Heart right ventricle (tissue), 16 donors: Measurements from ENCODE around the gene SH3PXD2B. TPM values are rescaled to one million over a fixed set of nuclear protein-coding genes. Genes with fewer than 3 reads are reported as not detected.
A peak's percentile ranks its signal among the peaks of the same experiment; 100 is the strongest.
"Not testable (repeated sequence)": the region's sequence is repeated elsewhere in the genome, so short reads cannot be mapped to it uniquely, and the experiment has no call there.

Experiments used
- ATAC-seq, 8 donors: fragments of 200-7000 bp; cut with Tn5 transposase; one replicate each; pipeline ENCODE4 v1.9.1; 2020; ENCODE audit warnings: mild to moderate bottlenecking in 8 of 8, moderate library complexity in 8 of 8, moderate number of reproducible peaks in 1 of 8
- DNase-seq, 2 donors: peaks; one replicate each; pipeline ENCODE4 v3.0.0-alpha.2; 2020
- H3K27ac ChIP-seq, 10 donors: fragments of 200-600 bp; sonication (generic) in 2 of 10; one replicate each; pipeline versions ENCODE4 v1.5.0 to v1.8.0; 2020 to 2022; ENCODE audit warnings: mild to moderate bottlenecking in 3 of 10
- H3K27me3 ChIP-seq, 7 donors: fragments of 200-600 bp; one replicate each; pipeline ENCODE4 v1.8.0; 2021 to 2022; ENCODE audit warnings: mild to moderate bottlenecking in 2 of 7
- H3K36me3 ChIP-seq, 9 donors: fragments of 200-600 bp; sonication (generic) in 1 of 9; one replicate each; pipeline versions ENCODE4 v1.5.0 to v1.8.0; 2020 to 2022; ENCODE audit warnings: mild to moderate bottlenecking in 2 of 9
- H3K4me1 ChIP-seq, 9 donors: fragments of 200-600 bp; sonication (generic) in 1 of 9; one replicate each; pipeline versions ENCODE4 v1.5.0 to v1.8.0; 2020 to 2022; ENCODE audit warnings: mild to moderate bottlenecking in 4 of 9
- H3K4me3 ChIP-seq, 10 donors: fragments of 200-600 bp; sonication (generic) in 2 of 10; one replicate each; pipeline versions ENCODE4 v1.5.0 to v1.8.0; 2020 to 2022; ENCODE audit warnings: mild to moderate bottlenecking in 7 of 10, moderate library complexity in 2 of 10
- H3K9me3 ChIP-seq, 11 donors: fragments of 200-600 bp in 10 of 11; sonication (generic) in 2 of 11; one replicate each; pipeline versions ENCODE4 v1.5.0 to v1.8.0; 2013 to 2022; ENCODE audit warnings: mild to moderate bottlenecking in 2 of 11, control low read depth in 1 of 11, moderate library complexity in 1 of 11
- CTCF ChIP-seq, 9 donors: fragments of 200-600 bp; sonication (generic) in 2 of 9; IDR thresholded peaks; one replicate each; pipeline versions ENCODE4 v1.5.0 to v1.8.0; 2021 to 2022; ENCODE audit warnings: antibody characterized with exemption in 9 of 9, mild to moderate bottlenecking in 5 of 9, moderate library complexity in 1 of 9
- WGBS, 2 donors: extraction: QIAGEN DNeasy Blood & Tissue Kit; methylation state at CpG; one replicate each; pipeline ENCODE4 v1.1.7; 2013; ENCODE audit warnings: inconsistent platforms in 1 of 2; 5-methylcytosine and 5-hydroxymethylcytosine counted together
- intact Hi-C, 10 donors: fragments of 100-400 bp; cut with DNase I; formaldehyde crosslinking; loops; one replicate each; pipeline versions ENCODE4 v1.11.1 to v1.14.2; 2022
- polyA plus RNA-seq, 2 donors: library from polyadenylated mRNA; stranded (reverse); fragments of 200-250 nt; gene quantifications; one replicate each; pipeline ENCODE4 v1.2.3, GENCODE V29; 2013
- total RNA-seq, 10 donors: library from RNA; stranded (reverse); fragmentation: NEBNext Ultra II Directional in 3 of 10; extraction: Animal tissue kit (Norgen Biotek cat#: 25700) in 3 of 10; gene quantifications; one replicate each; pipeline versions ENCODE4 v1.2.1 to v1.2.4, GENCODE V29; 2021 to 2023
- donor health status: Arrhythmogenic right ventricular cardiomyopathy.
- donor health status: ischemic (EF 13 %, LVEDD 7.1; RV severe dilation, severe dysfunction).
- donor health status: healthy with polysubstance abuse.
- donor health status: DM: no; HTN: yes; CAD: no.
- donor health status: DM: no; HTN: no; CAD: no.
- donor health status: ischemic (EF 25% LVEDD 6.9; RV normal size, moderate dysfunction).
- donor health status: ischemic (EF 25% LVEDD 5.7; RV mildly dilated, moderate dysfunction).
- donor health status: healthy.
- donor health status: DM: yes; HTN: yes; CAD: no.
- donor health status: Ischemic cardiomyopathy.
- donor health status: ischemic (EF 35%, LVEDD 5.7; RV mildly dilated, moderate dysfunction).
- donor health status: nonischemic (EF 11% LVEDD 7.7; RV severe dilation, severe dysfunction).
- donor health status: DM: yes; HTN: yes; CAD: no.
- donor health status: PGD.
- donor health status: ischemic (EF 29% LVEDD 5.4; RV normal size, mild dysfunction).
- donor health status: nonischemic (EF 23%, LVEDD 6.1; RV moderate dilation, normal function).

The SH3PXD2B gene
- total and polyA plus RNA-seq, 12 donors, result 1.8 to 12.5 (median 5.5) TPM

GRCh38 chr5:172412724-172413286 lies 41.5 kb downstream of the SH3PXD2B start:
- intact Hi-C loops, result no loop called here
- Histone ChIP-seq H3K9me3 (no peaks in the 10 kb centered on the region), H3K27me3 (no peaks in the 10 kb centered on the region), H3K4me1 (peaks cover 7 to 82% (median 28%) of the 10 kb centered on the region in 9 donors), H3K4me3 (no peak overlapping the region), H3K36me3 (no peaks in the 10 kb centered on the region), H3K27ac (peak overlapping the region; percentile 16 to 84 (median 71))
- peak; percentile 86 to 88 for DNase-seq
- peak; percentile 73 to 89 (median 84) for ATAC-seq
- WGBS, 2 donors, result 51 to 68% methylated on average over 13 of the region's 13 CpGs
- TF ChIP-seq CTCF (IDR thresholded peaks at IDR 0.05), result no peak

DNA sequence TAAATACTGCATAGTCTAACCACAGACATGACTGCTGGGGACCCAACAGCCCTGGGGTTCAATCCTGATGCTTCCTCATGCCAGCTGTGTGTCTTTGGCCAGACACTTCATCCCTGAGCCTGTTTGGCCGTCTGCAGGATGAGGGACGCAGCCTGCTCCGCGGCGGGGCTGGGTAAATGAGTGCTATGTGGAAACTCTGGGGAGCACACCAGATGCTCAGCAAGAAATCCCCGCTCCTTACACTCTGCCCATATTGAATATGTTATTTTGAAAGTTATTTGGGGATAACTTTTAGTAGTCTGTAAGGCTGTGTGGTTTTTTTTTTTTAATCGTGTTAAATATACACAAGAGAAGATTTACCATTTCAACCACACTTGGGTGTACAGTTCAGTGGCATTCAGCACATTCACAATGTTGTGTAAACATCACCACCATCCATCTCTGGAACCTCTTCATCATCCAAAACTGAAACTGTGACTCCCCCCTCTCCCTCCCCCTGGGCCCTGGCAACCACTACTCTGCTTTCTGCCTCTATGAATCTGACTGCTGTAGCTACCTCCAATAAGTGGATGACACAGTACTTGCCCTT lies 42.7 kb downstream of the SH3PXD2B start:
- Histone ChIP-seq H3K4me1 (peaks cover 4 to 75% (median 33%) of the 10 kb centered on the region in 9 donors), H3K4me3 (no peak overlapping the region), H3K9me3 (no peaks in the 10 kb centered on the region), H3K36me3 (peaks cover 0 to 5% (median 0%) of the 10 kb centered on the region in 9 donors), H3K27ac (peak overlapping the region in 8 of 10 donors; percentile 69 to 84 (median 72)), H3K27me3 (no peaks in the 10 kb centered on the region)
- WGBS, 2 donors, result 76 to 79% methylated on average over 7 of the region's 7 CpGs
- ATAC-seq (peak in 2 of 8 donors; percentile 12 to 21), DNase-seq (no peak)
- TF ChIP-seq CTCF (IDR thresholded peaks at IDR 0.05), result no peak
- intact Hi-C loops, result no loop called here

- ATAC-seq (no peak), DNase-seq (no peak)
- TF ChIP-seq CTCF (IDR thresholded peaks at IDR 0.05), result no peak
- Histone ChIP-seq H3K4me3 (no peak overlapping the region), H3K9me3 (no peaks in the 10 kb centered on the region), H3K4me1 (peaks cover 4 to 75% (median 33%) of the 10 kb centered on the region in 9 donors), H3K27ac (peak overlapping the region in 8 of 10 donors; percentile 69 to 84 (median 72)), H3K27me3 (no peaks in the 10 kb centered on the region), H3K36me3 (peaks cover 0 to 12% (median 0%) of the 10 kb centered on the region in 9 donors)
- 76 to 80% methylated on average over 5 of the region's 5 CpGs for WGBS, 2 donors
- intact Hi-C loops, result no loop called here
Observed at GRCh38 chr5:172410662-172411483, 43.5 kb downstream of the SH3PXD2B start.

DNA sequence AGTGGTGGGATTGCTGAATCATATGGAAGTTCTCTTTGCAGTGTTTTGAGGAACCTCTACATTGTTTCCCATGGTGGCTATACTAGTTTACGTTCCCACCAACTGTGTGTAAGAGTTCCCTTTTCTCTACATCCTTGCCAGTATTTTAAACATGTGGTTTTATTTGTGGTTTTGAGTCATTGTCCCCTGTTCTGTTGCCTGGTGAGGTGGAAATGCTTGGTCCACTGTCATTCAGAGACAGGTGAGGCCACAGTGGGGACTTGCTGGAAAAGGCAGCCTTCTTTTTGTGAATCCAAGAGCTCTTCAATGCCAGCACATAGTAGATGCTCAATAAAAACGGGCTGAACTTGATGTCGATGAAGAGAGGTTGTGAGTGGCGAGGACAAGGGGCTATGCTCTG lies 44.2 kb downstream of the SH3PXD2B start:
- WGBS, 2 donors, result 90 to 91% methylated on average over 4 of the region's 4 CpGs
- Histone ChIP-seq H3K4me1 (peaks cover 4 to 73% (median 33%) of the 10 kb centered on the region in 9 donors), H3K4me3 (no peak overlapping the region), H3K36me3 (peaks cover 0 to 19% (median 0%) of the 10 kb centered on the region in 9 donors), H3K27me3 (no peaks in the 10 kb centered on the region), H3K9me3 (no peaks in the 10 kb centered on the region), H3K27ac (peak overlapping the region in 1 of 10 donors; percentile 84)
- ATAC-seq (no peak), DNase-seq (no peak)
- intact Hi-C loops, result no loop called here
- TF ChIP-seq CTCF (IDR thresholded peaks at IDR 0.05), result no peak

GRCh38 chr5:172409477-172409876 lies 44.8 kb downstream of the SH3PXD2B start:
- H3K9me3 ChIP-seq, DNase-seq, intact Hi-C loops, H3K27me3 ChIP-seq, H3K4me3 ChIP-seq, ATAC-seq: not testable (repeated sequence)
- 98 to 100% methylated on average over 5 of the region's 5 CpGs for WGBS, 2 donors
- Histone ChIP-seq H3K27ac (peak overlapping the region in 1 of 10 donors; percentile 84), H3K36me3 (peaks cover 0 to 26% (median 0%) of the 10 kb centered on the region in 9 donors), H3K4me1 (peaks cover 4 to 66% (median 33%) of the 10 kb centered on the region in 9 donors)
